Hepatocyte (in vitro differentiated cells): ENCODE measurements around the gene NTPCR. TPM values are rescaled to one million over a fixed set of nuclear protein-coding genes. Genes with fewer than 3 reads are reported as not detected.

Source experiments
- DNase-seq: peaks from one replicate; pipeline ENCODE4 v3.0.0-alpha.2; 2016; ENCODE audit warnings: low spot score
- H2AFZ ChIP-seq: fragments of 200-600 bp; sonication (generic); 2 replicates; pipeline ENCODE4 v1.6.0; 2016; ENCODE audit warnings: antibody characterized with exemption, mild to moderate bottlenecking
- H3K27ac ChIP-seq: fragments of 200-600 bp; sonication (generic); 2 replicates; pipeline ENCODE4 v1.5.1; 2016; ENCODE audit warnings: mild to moderate bottlenecking
- H3K27me3 ChIP-seq: fragments of 200-600 bp; sonication (generic); 2 replicates; pipeline ENCODE4 v1.6.1; 2016
- H3K36me3 ChIP-seq: fragments of 200-600 bp; sonication (generic); replicated peaks from 2 replicates; pipeline ENCODE4 v1.5.1; 2016; ENCODE audit warnings: low read depth; ENCODE audit not compliant: insufficient read depth
- H3K4me1 ChIP-seq: fragments of 200-600 bp; sonication (generic); 2 replicates; pipeline ENCODE4 v1.5.1; 2016; ENCODE audit warnings: mild to moderate bottlenecking, moderate library complexity; ENCODE audit not compliant: insufficient read depth
- H3K4me2 ChIP-seq: fragments of 200-600 bp; sonication (generic); 2 replicates; pipeline ENCODE4 v1.6.0; 2016
- H3K4me3 ChIP-seq: fragments of 200-600 bp; sonication (generic); 2 replicates; pipeline ENCODE4 v1.5.1; 2016; ENCODE audit warnings: mild to moderate bottlenecking
- H3K79me2 ChIP-seq: fragments of 200-600 bp; sonication (generic); 2 replicates; pipeline ENCODE4 v1.6.0; 2017; ENCODE audit warnings: mild to moderate bottlenecking
- H3K9me2 ChIP-seq: fragments of 200-600 bp; sonication (generic); replicated peaks from 2 replicates; pipeline ENCODE4 v1.6.0; 2017; ENCODE audit warnings: mild to moderate bottlenecking; ENCODE audit not compliant: insufficient read depth
- H3K9me3 ChIP-seq: fragments of 200-600 bp; sonication (generic); 2 replicates; pipeline ENCODE4 v1.5.1; 2016; ENCODE audit warnings: low read depth, mild to moderate bottlenecking
- H4K20me1 ChIP-seq: fragments of 200-600 bp; sonication (generic); 2 replicates; pipeline ENCODE4 v1.6.0; 2016; ENCODE audit warnings: mild to moderate bottlenecking; ENCODE audit not compliant: insufficient read depth, poor library complexity, severe bottlenecking
- EZH2 ChIP-seq: fragments of 200-600 bp; sonication (generic); IDR thresholded peaks from 2 replicates; pipeline ENCODE4 v1.6.1; 2016; ENCODE audit warnings: antibody characterized with exemption, mild to moderate bottlenecking, borderline replicate concordance
- EZH2phosphoT487 ChIP-seq: fragments of 200-600 bp; sonication (generic); IDR thresholded peaks from one replicate; pipeline ENCODE4 v1.6.1; 2018; ENCODE audit warnings: antibody characterized with exemption, mild to moderate bottlenecking, low read depth, moderate library complexity; ENCODE audit not compliant: unreplicated experiment, severe bottlenecking
- WGBS: methylation state at CpG from one replicate; pipeline ENCODE4 v1.1.6; 2016; ENCODE audit warnings: low lambda C conversion rate; ENCODE audit errors: missing lambda C conversion rate; 5-methylcytosine and 5-hydroxymethylcytosine counted together
- polyA plus RNA-seq: library from polyadenylated mRNA; unstranded; fragments of >200 nt; fragmentation: Nextera tagmentation; extraction: Ambion mirVana; gene quantifications from 2 replicates; pipeline ENCODE4 v1.2.1, GENCODE V29; 2016
- total RNA-seq: library from RNA; depleted of rRNA; stranded (reverse); fragments of >200 nt; gene quantifications from 2 replicates; pipeline ENCODE4 v1.2.3, GENCODE V29; 2014
- TF ChIP-seq, protein P1 (sequence below): fragments of 200-600 bp; sonication (generic); IDR thresholded peaks from 2 replicates; pipeline ENCODE4 v1.5.1; 2016; ENCODE audit warnings: antibody characterized with exemption, mild to moderate bottlenecking; ENCODE audit not compliant: poor library complexity

The NTPCR gene
- total and polyA plus RNA-seq, 2 experiments from 2014 or later = 32.1 to 52.9 TPM

DNA sequence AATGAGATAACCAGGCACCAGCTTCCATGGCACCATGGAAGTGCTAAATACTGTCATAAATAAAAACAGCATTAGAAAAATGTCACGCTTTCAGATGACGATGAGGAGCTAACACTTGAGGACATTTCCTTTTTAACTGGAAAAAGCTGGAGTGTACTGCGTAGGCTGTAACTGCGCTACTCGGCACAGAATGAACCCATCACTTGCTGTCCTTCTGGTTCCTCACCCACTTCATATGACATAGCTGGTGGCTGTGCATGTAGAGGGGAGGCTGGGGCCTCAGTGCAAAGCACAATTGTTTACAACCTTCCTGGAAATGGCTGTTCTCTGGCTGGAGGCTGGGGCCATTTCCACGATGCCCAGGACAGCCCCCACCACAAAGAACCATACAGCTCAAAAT is 55.7 kb downstream of the NTPCR start:
- Histone ChIP-seq H3K9me2 (no peaks in the 10 kb centered on the region), H3K4me2 (no peak overlapping the region), H3K9me3 (no peaks in the 10 kb centered on the region), H3K4me3 (no peak overlapping the region), H3K4me1 (no peaks in the 10 kb centered on the region), H3K27ac (no peak overlapping the region), H3K79me2 (no peaks in the 10 kb centered on the region), H2AFZ (no peak overlapping the region), H3K27me3 (no peaks in the 10 kb centered on the region), H3K36me3 (no peaks in the 10 kb centered on the region), H4K20me1 (no peaks in the 10 kb centered on the region)
- DNase-seq = no peak
- 86% methylated on average over 6 of the region's 6 CpGs for WGBS
- TF ChIP-seq, protein P1, sequence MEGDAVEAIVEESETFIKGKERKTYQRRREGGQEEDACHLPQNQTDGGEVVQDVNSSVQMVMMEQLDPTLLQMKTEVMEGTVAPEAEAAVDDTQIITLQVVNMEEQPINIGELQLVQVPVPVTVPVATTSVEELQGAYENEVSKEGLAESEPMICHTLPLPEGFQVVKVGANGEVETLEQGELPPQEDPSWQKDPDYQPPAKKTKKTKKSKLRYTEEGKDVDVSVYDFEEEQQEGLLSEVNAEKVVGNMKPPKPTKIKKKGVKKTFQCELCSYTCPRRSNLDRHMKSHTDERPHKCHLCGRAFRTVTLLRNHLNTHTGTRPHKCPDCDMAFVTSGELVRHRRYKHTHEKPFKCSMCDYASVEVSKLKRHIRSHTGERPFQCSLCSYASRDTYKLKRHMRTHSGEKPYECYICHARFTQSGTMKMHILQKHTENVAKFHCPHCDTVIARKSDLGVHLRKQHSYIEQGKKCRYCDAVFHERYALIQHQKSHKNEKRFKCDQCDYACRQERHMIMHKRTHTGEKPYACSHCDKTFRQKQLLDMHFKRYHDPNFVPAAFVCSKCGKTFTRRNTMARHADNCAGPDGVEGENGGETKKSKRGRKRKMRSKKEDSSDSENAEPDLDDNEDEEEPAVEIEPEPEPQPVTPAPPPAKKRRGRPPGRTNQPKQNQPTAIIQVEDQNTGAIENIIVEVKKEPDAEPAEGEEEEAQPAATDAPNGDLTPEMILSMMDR = no peak
- no peak for TF ChIP-seq EZH2phosphoT487
- no peak for TF ChIP-seq EZH2

DNA sequence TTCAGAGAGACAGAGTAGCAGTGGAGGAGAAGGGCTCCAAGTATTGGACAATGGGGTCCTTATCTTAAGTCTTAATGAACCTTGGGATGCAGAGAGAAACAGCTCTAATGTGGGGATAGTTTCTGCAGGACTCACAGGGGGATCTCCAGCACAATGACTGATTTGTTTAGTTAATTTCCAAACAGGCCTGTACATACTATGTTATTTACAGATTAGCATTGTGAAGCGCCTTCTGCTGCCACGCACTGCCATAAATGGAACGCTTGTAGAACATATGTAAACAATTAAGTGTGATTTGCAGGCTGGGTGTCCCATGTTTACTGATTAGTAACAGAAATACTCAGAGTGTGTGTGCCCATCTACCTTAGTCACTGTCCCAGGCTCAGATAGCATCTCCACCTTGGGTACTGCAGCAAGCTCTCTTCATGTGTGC is 56.1 kb downstream of the NTPCR start:
- TF ChIP-seq EZH2 (no peak), EZH2phosphoT487 (no peak)
- TF ChIP-seq, protein P1 = no peak
- Histone ChIP-seq H4K20me1 (no peaks in the 10 kb centered on the region), H3K9me2 (no peaks in the 10 kb centered on the region), H3K4me3 (no peak overlapping the region), H3K27ac (no peak overlapping the region), H3K27me3 (no peaks in the 10 kb centered on the region), H3K4me1 (no peaks in the 10 kb centered on the region), H3K9me3 (no peaks in the 10 kb centered on the region), H3K79me2 (no peaks in the 10 kb centered on the region), H3K4me2 (no peak overlapping the region), H2AFZ (no peak overlapping the region), H3K36me3 (no peaks in the 10 kb centered on the region)
- WGBS = 60% methylated on average over 3 of the region's 3 CpGs
- no peak for DNase-seq

DNA sequence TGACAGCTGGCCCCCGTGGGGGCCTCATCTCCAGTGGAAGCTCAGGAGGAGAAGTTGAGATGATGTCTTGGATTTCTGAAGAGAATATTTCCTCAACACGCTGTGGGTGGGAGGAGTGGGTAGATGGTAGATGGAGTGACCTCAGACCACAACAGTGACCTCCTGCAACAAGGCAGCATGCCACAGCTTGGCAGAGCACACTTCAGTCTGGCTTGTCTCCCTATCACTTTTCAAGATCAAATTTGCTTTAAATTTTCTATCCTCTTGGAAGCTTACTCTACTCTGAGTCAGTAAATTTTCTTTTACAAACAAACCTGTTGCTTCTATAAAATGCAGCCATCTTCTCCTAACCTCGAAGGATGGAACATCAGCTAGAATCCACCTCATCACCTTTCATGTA is 59.7 kb downstream of the NTPCR start:
- WGBS = 89% methylated on average over 3 of the region's 3 CpGs
- H4K20me1 ChIP-seq = no peaks in the 10 kb centered on the region
- H3K27ac ChIP-seq = no peak overlapping the region
- H3K4me1 ChIP-seq = no peaks in the 10 kb centered on the region
- no peak overlapping the region for H3K4me3 ChIP-seq
- H3K4me2 ChIP-seq = no peak overlapping the region
- no peak overlapping the region for H2AFZ ChIP-seq
- H3K27me3 ChIP-seq = no peaks in the 10 kb centered on the region
- no peaks in the 10 kb centered on the region for H3K9me2 ChIP-seq
- DNase-seq = no peak
- no peaks in the 10 kb centered on the region for H3K36me3 ChIP-seq
- no peaks in the 10 kb centered on the region for H3K9me3 ChIP-seq
- H3K79me2 ChIP-seq = no peaks in the 10 kb centered on the region
- TF ChIP-seq EZH2phosphoT487 (no peak), EZH2 (no peak)
- TF ChIP-seq, protein P1 = no peak

DNA sequence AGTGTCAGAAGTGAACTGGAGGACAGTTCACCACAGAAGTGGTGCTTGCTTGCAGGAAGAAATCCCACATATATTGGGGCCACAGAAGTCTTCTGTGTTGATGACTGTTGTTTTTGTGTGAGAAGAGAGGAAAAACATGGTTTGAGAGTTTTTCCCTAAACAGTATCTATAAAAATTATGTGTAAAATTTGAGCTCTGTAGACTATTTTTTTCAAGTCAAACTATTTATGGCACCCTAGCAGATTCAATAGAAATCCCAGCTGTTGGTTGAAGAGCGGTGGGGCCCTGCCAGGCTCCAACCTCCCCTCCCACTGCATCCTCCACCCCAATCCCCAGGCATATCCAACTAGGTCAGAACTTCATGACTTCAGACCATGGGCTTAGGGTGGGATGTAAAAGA is 61.6 kb downstream of the NTPCR start:
- Histone ChIP-seq H3K36me3 (no peaks in the 10 kb centered on the region), H3K9me3 (no peaks in the 10 kb centered on the region), H3K4me3 (no peak overlapping the region), H4K20me1 (no peaks in the 10 kb centered on the region), H3K4me2 (no peak overlapping the region), H3K79me2 (no peaks in the 10 kb centered on the region), H3K27ac (no peak overlapping the region), H3K9me2 (no peaks in the 10 kb centered on the region), H2AFZ (no peak overlapping the region), H3K4me1 (no peaks in the 10 kb centered on the region), H3K27me3 (no peaks in the 10 kb centered on the region)
- 95% methylated on average over 1 of the region's 1 CpG for WGBS
- DNase-seq = no peak
- TF ChIP-seq, protein P1 = no peak
- TF ChIP-seq EZH2 = no peak
- no peak for TF ChIP-seq EZH2phosphoT487
